Measurements from ENCODE around the gene CDK13. TPM values are rescaled to one million over a fixed set of nuclear protein-coding genes. Genes with fewer than 3 reads are reported as not detected.
"Not testable (repeated sequence)": the region's sequence is repeated elsewhere in the genome, so short reads cannot be mapped to it uniquely, and the experiment has no call there.

Gene CDK13
- total RNA-seq, 1 experiment from 2014 or later, result 30.6 TPM

DNA sequence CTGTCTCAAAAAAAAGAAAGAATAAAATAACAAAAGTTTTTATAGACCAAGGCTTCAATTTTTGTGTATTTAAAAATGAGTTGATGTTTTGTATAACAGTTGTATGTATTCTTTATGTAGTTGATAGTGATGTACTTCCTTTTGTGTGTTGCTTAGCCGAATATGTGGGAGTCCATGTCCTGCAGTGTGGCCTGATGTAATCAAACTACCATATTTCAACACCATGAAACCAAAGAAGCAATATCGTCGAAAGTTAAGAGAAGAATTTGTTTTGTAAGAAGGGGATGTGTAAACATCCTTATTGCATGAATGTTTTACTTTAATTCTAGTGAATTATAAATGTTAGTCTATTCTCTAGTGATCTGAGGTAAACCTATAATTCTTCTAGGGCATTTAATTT, 127.8 kb downstream of the CDK13 start:
- H3K27me3 ChIP-seq (ENCODE audit: control insufficient read depth, insufficient read depth, low read length), result no peaks in the 10 kb centered on the region
- no peak for DNase-seq
- no peak overlapping the region for H3K4me3 ChIP-seq (ENCODE audit: insufficient read depth, low read depth, low read length)
- no peaks in the 10 kb centered on the region; the same call in 1 of the 2 replicates for H3K36me3 ChIP-seq (replicated peaks; ENCODE audit: control insufficient read depth, insufficient read depth, low read length)

DNA sequence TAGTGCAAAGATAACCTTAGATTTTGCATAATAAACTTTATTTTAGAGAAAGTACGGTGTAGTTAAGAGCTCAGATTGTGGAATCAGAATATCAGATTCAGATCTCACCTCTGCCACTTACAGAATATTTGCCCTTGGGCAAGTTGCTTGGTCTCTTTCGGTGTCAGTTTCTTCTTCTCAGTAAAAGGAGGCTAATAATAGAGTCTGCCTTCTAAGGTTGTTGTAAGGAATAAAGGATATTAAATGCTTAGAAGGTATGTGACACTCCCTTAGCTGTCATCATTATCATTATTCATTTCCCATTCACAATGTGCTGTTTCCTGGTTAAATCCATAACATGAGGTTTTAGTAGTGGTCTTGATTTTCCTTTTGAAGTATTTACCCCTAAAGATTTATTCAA, 142.1 kb downstream of the CDK13 start:
- peaks cover 15% of the 10 kb centered on the region for H3K36me3 ChIP-seq (replicated peaks; ENCODE audit: control insufficient read depth, insufficient read depth, low read length)
- DNase-seq, result no peak
- H3K4me3 ChIP-seq (ENCODE audit: insufficient read depth, low read depth, low read length), result no peak overlapping the region
- no peaks in the 10 kb centered on the region for H3K27me3 ChIP-seq (ENCODE audit: control insufficient read depth, insufficient read depth, low read length)

- Histone ChIP-seq H3K4me3 (ENCODE audit: insufficient read depth, low read depth, low read length) (no peak overlapping the region), H3K27me3 (ENCODE audit: control insufficient read depth, insufficient read depth, low read length) (no peaks in the 10 kb centered on the region), H3K36me3 (replicated peaks; ENCODE audit: control insufficient read depth, insufficient read depth, low read length) (peaks cover 11% of the 10 kb centered on the region)
- DNase-seq, result no peak
Measured at GRCh38 chr7:40093631-40094350, 143.7 kb downstream of the CDK13 start.

GRCh38 chr7:40095230-40095629, 145.2 kb downstream of the CDK13 start:
- Histone ChIP-seq H3K27me3 (ENCODE audit: control insufficient read depth, insufficient read depth, low read length) (no peaks in the 10 kb centered on the region), H3K36me3 (replicated peaks; ENCODE audit: control insufficient read depth, insufficient read depth, low read length) (peaks cover 11% of the 10 kb centered on the region), H3K4me3 (ENCODE audit: insufficient read depth, low read depth, low read length) (no peak overlapping the region)
- no peak for DNase-seq

DNA sequence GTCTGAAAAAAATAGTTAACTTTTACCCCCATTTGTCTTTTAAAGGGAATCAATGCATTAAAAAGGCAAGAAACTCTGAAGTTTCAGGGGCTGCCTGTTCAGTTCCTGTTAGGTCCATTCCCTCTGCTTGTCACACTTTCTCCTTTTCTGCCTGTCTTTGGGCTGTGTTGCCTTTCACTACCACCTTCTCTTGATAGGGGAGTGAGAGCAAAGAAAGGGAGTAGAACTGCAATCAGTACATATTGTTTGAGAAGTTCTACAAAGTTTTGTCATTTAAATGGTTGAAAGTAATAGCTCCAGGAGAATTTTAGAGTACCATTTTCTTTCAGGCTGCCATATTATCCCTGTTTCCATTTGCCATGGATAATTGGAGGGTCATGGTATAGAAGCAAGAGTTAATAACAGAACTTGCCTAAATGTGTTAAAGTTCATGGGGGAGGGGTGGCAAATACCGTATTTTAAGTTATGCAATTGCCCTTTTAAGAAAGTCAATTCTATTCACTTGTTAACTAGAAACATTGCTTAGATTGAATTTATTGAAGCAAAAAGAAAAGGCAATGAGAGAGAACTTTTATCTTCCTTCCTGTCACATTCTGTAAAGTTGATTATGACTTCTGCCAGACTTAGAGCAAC, 145.8 kb downstream of the CDK13 start:
- Histone ChIP-seq H3K27me3 (ENCODE audit: control insufficient read depth, insufficient read depth, low read length) (no peaks in the 10 kb centered on the region), H3K36me3 (replicated peaks; ENCODE audit: control insufficient read depth, insufficient read depth, low read length) (peaks cover 11% of the 10 kb centered on the region), H3K4me3 (ENCODE audit: insufficient read depth, low read depth, low read length) (no peak overlapping the region)
- DNase-seq, result peak; percentile 11

DNA sequence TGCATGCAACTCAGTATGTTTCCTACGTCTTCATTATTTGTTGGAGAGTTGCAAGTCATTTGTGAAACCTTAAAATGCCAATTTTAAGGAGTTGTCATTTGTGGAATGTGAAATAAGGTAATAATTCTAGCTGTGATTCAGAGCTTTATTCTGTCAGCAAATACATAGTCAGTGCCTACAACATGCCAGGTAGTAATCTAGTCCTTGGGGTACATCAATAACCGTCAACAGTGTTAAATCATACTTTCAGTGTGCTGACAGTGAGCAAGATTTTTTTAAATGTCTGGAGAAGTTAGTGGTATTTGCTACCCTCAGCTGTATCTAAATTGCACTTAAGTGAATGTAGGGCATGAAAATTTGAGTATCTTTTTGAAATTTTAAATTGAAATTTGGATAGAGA, 147.7 kb downstream of the CDK13 start:
- Histone ChIP-seq H3K27me3 (ENCODE audit: control insufficient read depth, insufficient read depth, low read length) (no peaks in the 10 kb centered on the region), H3K36me3 (replicated peaks; ENCODE audit: control insufficient read depth, insufficient read depth, low read length) (peaks cover 11% of the 10 kb centered on the region), H3K4me3 (ENCODE audit: insufficient read depth, low read depth, low read length) (no peak overlapping the region)
- DNase-seq, result no peak

DNA sequence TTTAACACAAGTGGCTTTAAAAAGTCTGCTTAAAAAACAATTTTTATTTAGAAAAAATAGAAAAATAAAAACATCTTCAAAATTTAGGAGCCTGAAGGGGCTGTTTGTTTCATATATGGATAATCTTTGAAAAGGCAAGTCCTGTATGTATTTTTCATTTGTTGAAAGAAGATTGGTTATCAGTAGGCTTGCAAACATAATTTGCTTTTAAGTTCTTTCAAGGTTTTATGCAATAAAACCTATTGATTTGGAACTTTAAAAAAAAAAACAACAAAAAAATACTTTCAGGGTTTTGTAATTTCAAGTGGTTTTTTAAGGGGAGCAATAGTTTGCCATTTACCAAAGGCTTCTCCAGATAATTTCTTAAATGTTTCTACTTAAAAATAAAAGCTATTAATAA, 148.8 kb downstream of the CDK13 start:
- no peak for DNase-seq
- H3K4me3 ChIP-seq (ENCODE audit: insufficient read depth, low read depth, low read length), result no peak overlapping the region
- H3K36me3 ChIP-seq (replicated peaks; ENCODE audit: control insufficient read depth, insufficient read depth, low read length), result peaks cover 7% of the 10 kb centered on the region
- H3K27me3 ChIP-seq (ENCODE audit: control insufficient read depth, insufficient read depth, low read length), result no peaks in the 10 kb centered on the region

DNA sequence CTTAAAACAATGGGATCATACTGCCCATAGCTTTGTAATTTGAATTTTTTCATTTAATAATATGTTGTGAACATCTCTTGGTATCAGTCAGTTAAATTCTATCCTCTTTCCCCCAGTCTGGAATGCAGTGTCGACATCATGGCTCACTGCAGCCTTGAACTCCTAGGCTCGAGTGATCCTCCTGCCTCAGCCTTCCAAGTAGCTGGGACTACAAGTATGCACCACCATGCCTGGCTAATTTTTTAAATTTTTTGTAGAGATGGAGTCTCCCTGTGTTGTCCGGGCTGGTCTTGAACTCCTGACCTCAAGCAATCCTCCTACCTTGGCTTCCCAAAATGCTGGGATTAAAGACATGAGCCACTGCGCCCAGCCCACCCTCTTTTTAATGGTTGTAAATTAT, 149.8 kb downstream of the CDK13 start:
- H3K4me3 ChIP-seq (ENCODE audit: insufficient read depth, low read depth, low read length), result no peak overlapping the region
- H3K36me3 ChIP-seq (replicated peaks; ENCODE audit: control insufficient read depth, insufficient read depth, low read length), result no peaks in the 10 kb centered on the region
- DNase-seq, result no peak
- no peaks in the 10 kb centered on the region for H3K27me3 ChIP-seq (ENCODE audit: control insufficient read depth, insufficient read depth, low read length)

GRCh38 chr7:40101201-40101600, 151.1 kb downstream of the CDK13 start:
- Histone ChIP-seq H3K27me3 (ENCODE audit: control insufficient read depth, insufficient read depth, low read length) (no peaks in the 10 kb centered on the region), H3K4me3 (ENCODE audit: insufficient read depth, low read depth, low read length) (no peak overlapping the region), H3K36me3 (replicated peaks; ENCODE audit: control insufficient read depth, insufficient read depth, low read length) (no peaks in the 10 kb centered on the region)
- DNase-seq, result no peak

DNA sequence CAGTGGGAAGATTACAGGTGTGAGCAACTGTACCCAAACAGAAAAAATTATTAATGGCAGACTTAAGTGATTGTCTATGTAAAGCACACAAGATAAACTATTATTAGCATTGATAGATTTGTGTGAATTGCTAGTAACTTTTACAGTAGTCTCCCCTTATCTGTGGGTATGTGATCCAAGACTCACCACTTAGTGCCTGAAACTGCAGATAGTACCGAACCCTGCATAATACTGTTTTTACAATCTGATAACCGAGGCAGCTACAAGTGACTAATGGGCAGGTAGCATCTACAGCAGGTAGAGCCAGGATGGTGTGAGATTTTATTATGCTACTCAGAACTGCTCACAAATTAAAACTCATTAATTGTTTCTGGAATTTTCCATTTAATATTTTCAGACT, 152.8 kb downstream of the CDK13 start:
- Histone ChIP-seq H3K36me3 (replicated peaks; ENCODE audit: control insufficient read depth, insufficient read depth, low read length) (no peaks in the 10 kb centered on the region; the same call in 1 of the 2 replicates), H3K27me3 (ENCODE audit: control insufficient read depth, insufficient read depth, low read length) (no peaks in the 10 kb centered on the region), H3K4me3 (ENCODE audit: insufficient read depth, low read depth, low read length) (no peak overlapping the region)
- no peak for DNase-seq

GRCh38 chr7:40105879-40106473, 155.9 kb downstream of the CDK13 start:
- Histone ChIP-seq H3K4me3 (ENCODE audit: insufficient read depth, low read depth, low read length) (no peak overlapping the region), H3K36me3 (replicated peaks; ENCODE audit: control insufficient read depth, insufficient read depth, low read length) (no peaks in the 10 kb centered on the region; the same call in 1 of the 2 replicates), H3K27me3 (ENCODE audit: control insufficient read depth, insufficient read depth, low read length) (no peaks in the 10 kb centered on the region)
- DNase-seq, result no peak

DNA sequence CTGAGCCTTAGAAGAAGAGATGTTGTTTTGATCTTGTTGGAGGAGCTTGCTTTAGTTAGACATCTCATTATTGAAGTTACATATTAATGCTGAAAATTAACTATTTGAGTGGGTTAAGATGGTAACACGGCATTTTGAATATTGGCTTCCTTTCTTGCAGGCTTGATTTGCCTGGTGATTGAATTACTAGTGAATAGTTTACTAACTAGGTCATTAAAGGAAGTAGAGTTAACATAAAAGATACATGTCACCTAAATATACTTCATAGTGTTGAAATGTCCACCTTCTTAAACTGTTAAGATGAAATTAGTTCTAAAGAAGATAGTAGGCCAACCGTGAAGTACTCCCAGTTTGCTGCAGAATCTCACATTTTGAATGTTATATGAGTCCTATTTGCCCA, 165.9 kb downstream of the CDK13 start:
- DNase-seq, result no peak
- no peak overlapping the region for H3K4me3 ChIP-seq (ENCODE audit: insufficient read depth, low read depth, low read length)
- H3K36me3 ChIP-seq (replicated peaks; ENCODE audit: control insufficient read depth, insufficient read depth, low read length), result no peaks in the 10 kb centered on the region
- no peaks in the 10 kb centered on the region for H3K27me3 ChIP-seq (ENCODE audit: control insufficient read depth, insufficient read depth, low read length)

GRCh38 chr7:40117199-40117598, 167.1 kb downstream of the CDK13 start:
- not testable (repeated sequence) for DNase-seq; H3K36me3 ChIP-seq (replicated peaks; ENCODE audit: control insufficient read depth, insufficient read depth, low read length); H3K27me3 ChIP-seq (ENCODE audit: control insufficient read depth, insufficient read depth, low read length); H3K4me3 ChIP-seq (ENCODE audit: insufficient read depth, low read depth, low read length)

DNA sequence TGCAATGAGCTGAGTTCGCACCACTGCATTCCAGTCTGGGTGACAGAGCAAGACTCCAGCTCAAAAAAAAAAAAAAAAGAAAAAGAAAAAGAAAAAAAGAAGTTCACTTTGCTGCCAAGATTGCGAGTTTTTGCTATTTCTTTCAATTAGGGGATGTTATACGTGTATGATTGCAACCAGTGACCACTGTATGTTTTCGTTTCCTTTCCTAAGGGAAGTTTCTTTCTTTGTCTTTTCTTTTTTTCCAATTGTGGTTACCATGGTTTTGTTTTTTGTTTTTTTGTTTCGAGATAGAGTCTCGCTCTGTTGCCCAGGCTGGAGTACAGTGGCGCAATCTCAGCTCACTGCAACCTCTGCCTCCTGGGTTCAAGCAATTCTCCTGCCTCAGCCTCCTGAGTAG, 168.1 kb downstream of the CDK13 start:
- DNase-seq; H3K4me3 ChIP-seq (ENCODE audit: insufficient read depth, low read depth, low read length); H3K27me3 ChIP-seq (ENCODE audit: control insufficient read depth, insufficient read depth, low read length): not testable (repeated sequence)

DNA sequence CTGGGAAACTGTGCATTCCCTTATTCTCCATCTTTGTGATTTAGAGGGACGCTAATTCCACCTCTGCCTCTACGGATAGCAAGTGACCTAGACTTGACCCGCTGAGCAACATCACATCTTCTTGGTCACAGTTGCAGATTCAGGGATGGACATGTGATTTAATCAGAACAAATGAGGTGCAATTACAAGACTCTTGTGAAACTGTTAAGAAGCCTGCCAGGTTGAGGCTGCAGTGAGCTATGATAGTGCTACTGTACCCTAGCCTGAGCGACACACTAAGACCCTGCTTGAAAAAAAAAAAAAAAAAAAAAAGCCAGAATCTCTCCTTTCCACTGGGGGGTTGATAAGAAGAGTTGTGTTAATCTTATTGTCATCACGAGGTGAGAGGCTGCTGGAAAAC, 170.0 kb downstream of the CDK13 start:
- H3K4me3 ChIP-seq (ENCODE audit: insufficient read depth, low read depth, low read length), result no peak overlapping the region
- no peaks in the 10 kb centered on the region for H3K36me3 ChIP-seq (replicated peaks; ENCODE audit: control insufficient read depth, insufficient read depth, low read length)
- no peak for DNase-seq
- no peaks in the 10 kb centered on the region for H3K27me3 ChIP-seq (ENCODE audit: control insufficient read depth, insufficient read depth, low read length)

More for the DNA sequence above, 168.1 kb downstream of the CDK13 start:
- not testable (repeated sequence) for H3K36me3 ChIP-seq (replicated peaks; ENCODE audit: control insufficient read depth, insufficient read depth, low read length)
